A673 (cell line): ENCODE data around the gene CXCR3.

Experiments
- CTCF ChIP-seq: fragments of 300-800, 200-600 bp; sonication (generic); conservative IDR thresholded peaks from 2 replicates; pipeline ENCODE4 v1.5.1; 2017; ENCODE audit warnings: low read depth, mild to moderate bottlenecking, antibody characterized with exemption, low read length, moderate library complexity, mixed read lengths
- EZH2 ChIP-seq: fragments of 200-600 bp; sonication (generic); IDR thresholded peaks from 2 replicates; pipeline ENCODE4 v1.6.1; 2017; ENCODE audit warnings: borderline replicate concordance, low read depth, mild to moderate bottlenecking, mixed read lengths, antibody characterized with exemption, low read length; ENCODE audit not compliant: poor library complexity, severe bottlenecking

- TF ChIP-seq CTCF (no peak), EZH2 (no peak)
These were observed 14.7 kb downstream of the CXCR3 start for GRCh38 chrX:71603618-71604017.
